ENCODE results near the gene ADAMTS14. TPM values are rescaled to one million over a fixed set of nuclear protein-coding genes. Genes with fewer than 3 reads are reported as not detected.
A peak's percentile ranks its signal among the peaks of the same experiment; 100 is the strongest.

Gene ADAMTS14
- total RNA-seq, 1 experiment from 2014 or later: 0.91 TPM

GRCh38 chr10:70801854-70802253 is 129.5 kb downstream of the ADAMTS14 start:
- Histone ChIP-seq H3K9ac (ENCODE audit: low read length) (no peak overlapping the region), H3K9me2 (replicated peaks; ENCODE audit: low read length) (no peaks in the 10 kb centered on the region), H3K36me3 (ENCODE audit: low read depth, low read length) (no peaks in the 10 kb centered on the region), H3K79me2 (ENCODE audit: low read length) (no peaks in the 10 kb centered on the region), H3K4me2 (ENCODE audit: low read length) (no peak overlapping the region), H3K27ac (ENCODE audit: low read length) (no peak overlapping the region), H4K20me1 (ENCODE audit: low read length) (no peaks in the 10 kb centered on the region), H3K4me1 (ENCODE audit: insufficient read depth, low read length) (peaks cover 35% of the 10 kb centered on the region), H3F3A (ENCODE audit: low read length, unreplicated experiment) (peaks cover 17% of the 10 kb centered on the region), H3K9me3 (ENCODE audit: low read length) (no peaks in the 10 kb centered on the region), H3K4me3 (ENCODE audit: low read length) (no peak overlapping the region), H3K27me3 (ENCODE audit: low read length) (no peaks in the 10 kb centered on the region), H2AFZ (ENCODE audit: low read length) (no peak overlapping the region)
- CTCF ChIA-PET: no interaction called here
- intact Hi-C loops (cut with micrococcal nuclease): no loop called here
- ATAC-seq: no peak
- DNase-seq: no peak
- BruUV-seq (replicated peaks): no TSS peak
- TF ChIP-seq, protein P1, sequence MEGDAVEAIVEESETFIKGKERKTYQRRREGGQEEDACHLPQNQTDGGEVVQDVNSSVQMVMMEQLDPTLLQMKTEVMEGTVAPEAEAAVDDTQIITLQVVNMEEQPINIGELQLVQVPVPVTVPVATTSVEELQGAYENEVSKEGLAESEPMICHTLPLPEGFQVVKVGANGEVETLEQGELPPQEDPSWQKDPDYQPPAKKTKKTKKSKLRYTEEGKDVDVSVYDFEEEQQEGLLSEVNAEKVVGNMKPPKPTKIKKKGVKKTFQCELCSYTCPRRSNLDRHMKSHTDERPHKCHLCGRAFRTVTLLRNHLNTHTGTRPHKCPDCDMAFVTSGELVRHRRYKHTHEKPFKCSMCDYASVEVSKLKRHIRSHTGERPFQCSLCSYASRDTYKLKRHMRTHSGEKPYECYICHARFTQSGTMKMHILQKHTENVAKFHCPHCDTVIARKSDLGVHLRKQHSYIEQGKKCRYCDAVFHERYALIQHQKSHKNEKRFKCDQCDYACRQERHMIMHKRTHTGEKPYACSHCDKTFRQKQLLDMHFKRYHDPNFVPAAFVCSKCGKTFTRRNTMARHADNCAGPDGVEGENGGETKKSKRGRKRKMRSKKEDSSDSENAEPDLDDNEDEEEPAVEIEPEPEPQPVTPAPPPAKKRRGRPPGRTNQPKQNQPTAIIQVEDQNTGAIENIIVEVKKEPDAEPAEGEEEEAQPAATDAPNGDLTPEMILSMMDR (conservative IDR thresholded peaks at IDR 0.05; ENCODE audit: low read depth, low read length): no peak
- TF ChIP-seq EZH2 (IDR thresholded peaks at IDR 0.05; ENCODE audit: low read length, unreplicated experiment) (no peak), EZH2phosphoT487 (IDR thresholded peaks at IDR 0.05; ENCODE audit: borderline replicate concordance, low read length) (no peak)
- POLR2A ChIA-PET (ENCODE audit: unreplicated experiment): no interaction called here

DNA sequence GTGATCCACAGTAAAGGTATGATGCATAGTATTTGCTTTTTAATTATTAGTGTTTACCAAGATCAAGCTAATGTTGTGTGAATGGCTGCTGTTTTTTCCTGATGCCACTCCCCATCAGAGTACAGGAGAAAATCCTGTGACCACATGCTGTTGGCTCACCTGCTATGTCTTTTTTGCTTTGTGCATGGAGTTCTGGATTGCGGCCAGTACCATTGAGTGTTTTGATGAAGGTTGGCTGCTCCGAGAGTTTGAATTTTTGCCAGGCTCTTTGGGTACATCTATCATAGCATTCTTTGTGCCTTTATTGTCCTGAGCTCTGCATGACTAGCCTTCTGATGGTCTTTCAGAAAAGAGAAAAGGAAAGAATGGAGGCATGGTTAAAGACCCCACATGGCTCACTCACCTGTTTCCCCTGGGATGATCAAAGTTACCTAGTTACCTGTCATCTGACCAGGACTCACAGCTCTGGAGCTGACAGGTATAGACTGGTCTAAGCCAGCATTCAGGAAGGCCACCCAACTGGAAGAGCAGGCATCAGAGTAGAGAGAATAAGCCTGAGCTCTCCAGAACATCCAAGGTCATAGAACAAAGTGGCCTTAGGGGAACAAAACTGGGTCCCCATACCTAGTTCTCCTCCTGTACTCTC is 131.6 kb downstream of the ADAMTS14 start:
- DNase-seq (peak; percentile 87), ATAC-seq (peak; percentile 39)
- Histone ChIP-seq H3K4me3 (ENCODE audit: low read length) (0 out of 2 replicates have a peak overlapping the region, but pooled peaks have one; percentile 4), H3K36me3 (ENCODE audit: low read depth, low read length) (no peaks in the 10 kb centered on the region), H2AFZ (ENCODE audit: low read length) (no peak overlapping the region), H4K20me1 (ENCODE audit: low read length) (no peaks in the 10 kb centered on the region), H3K79me2 (ENCODE audit: low read length) (no peaks in the 10 kb centered on the region), H3K27me3 (ENCODE audit: low read length) (no peaks in the 10 kb centered on the region), H3K9me2 (replicated peaks; ENCODE audit: low read length) (no peaks in the 10 kb centered on the region), H3K9ac (ENCODE audit: low read length) (peak overlapping the region; percentile 12; the same call in 1 of the 2 replicates), H3F3A (ENCODE audit: low read length, unreplicated experiment) (peaks cover 21% of the 10 kb centered on the region), H3K4me2 (ENCODE audit: low read length) (peak overlapping the region; percentile 45), H3K9me3 (ENCODE audit: low read length) (no peaks in the 10 kb centered on the region), H3K4me1 (ENCODE audit: insufficient read depth, low read length) (peaks cover 53% of the 10 kb centered on the region), H3K27ac (ENCODE audit: low read length) (peak overlapping the region; percentile 77)
- CTCF ChIA-PET: no interaction called here
- POLR2A ChIA-PET (ENCODE audit: unreplicated experiment): no interaction called here
- intact Hi-C loops (cut with micrococcal nuclease): no loop called here
- no TSS peak for BruUV-seq (replicated peaks)
- TF ChIP-seq EZH2 (IDR thresholded peaks at IDR 0.05; ENCODE audit: low read length, unreplicated experiment): no peak
- TF ChIP-seq, protein P1 (conservative IDR thresholded peaks at IDR 0.05; ENCODE audit: low read depth, low read length): no peak
- no peak for TF ChIP-seq EZH2phosphoT487 (IDR thresholded peaks at IDR 0.05; ENCODE audit: borderline replicate concordance, low read length)

GRCh38 chr10:70804421-70804808 is 132.1 kb downstream of the ADAMTS14 start:
- DNase-seq (peak; percentile 98), ATAC-seq (peak; percentile 86)
- POLR2A ChIA-PET (ENCODE audit: unreplicated experiment): no interaction called here
- peak overlapping the region; percentile 12; the same call in 1 of the 2 replicates for H3K9ac ChIP-seq (ENCODE audit: low read length)
- peak overlapping the region; percentile 45 for H3K4me2 ChIP-seq (ENCODE audit: low read length)
- no peaks in the 10 kb centered on the region for H3K27me3 ChIP-seq (ENCODE audit: low read length)
- peak overlapping the region; percentile 77 for H3K27ac ChIP-seq (ENCODE audit: low read length)
- CTCF ChIA-PET: interaction anchor here (0.6 kb wide), 1 partner anchor 348 kb away, joined by 3 read pairs; no protein-coding TSS in a partner anchor
- peaks cover 58% of the 10 kb centered on the region for H3K4me1 ChIP-seq (ENCODE audit: insufficient read depth, low read length)
- BruUV-seq (replicated peaks): no TSS peak
- no peak overlapping the region for H2AFZ ChIP-seq (ENCODE audit: low read length)
- no peak overlapping the region for H3K4me3 ChIP-seq (ENCODE audit: low read length)
- H3K9me3 ChIP-seq (ENCODE audit: low read length): no peaks in the 10 kb centered on the region
- no peaks in the 10 kb centered on the region for H4K20me1 ChIP-seq (ENCODE audit: low read length)
- H3F3A ChIP-seq (ENCODE audit: low read length, unreplicated experiment): peaks cover 21% of the 10 kb centered on the region
- intact Hi-C loops (cut with micrococcal nuclease): no loop called here
- no peaks in the 10 kb centered on the region for H3K36me3 ChIP-seq (ENCODE audit: low read depth, low read length)
- no peaks in the 10 kb centered on the region for H3K9me2 ChIP-seq (replicated peaks; ENCODE audit: low read length)
- TF ChIP-seq EZH2 (IDR thresholded peaks at IDR 0.05; ENCODE audit: low read length, unreplicated experiment): no peak
- no peak for TF ChIP-seq EZH2phosphoT487 (IDR thresholded peaks at IDR 0.05; ENCODE audit: borderline replicate concordance, low read length)
- no peaks in the 10 kb centered on the region for H3K79me2 ChIP-seq (ENCODE audit: low read length)

Measured in PC-3 (cell line).